Right lobe of liver (tissue), 6 donors: ENCODE measurements around the gene ZNF48. TPM values are rescaled to one million over a fixed set of nuclear protein-coding genes. Genes with fewer than 3 reads are reported as not detected.

ENCODE experiments used
- ATAC-seq, 4 donors: fragments of 200-7000 bp; cut with Tn5 transposase; one replicate each; pipeline ENCODE4 v1.9.1; 2020; ENCODE audit warnings: mild to moderate bottlenecking in 4 of 4, moderate library complexity in 4 of 4
- DNase-seq, 3 donors: peaks; one replicate each; pipeline ENCODE4 v3.0.0-alpha.2; 2020
- H3K27ac ChIP-seq, 3 donors: fragments of 200-600 bp; one replicate each; pipeline ENCODE4 v1.8.0; 2022
- H3K27me3 ChIP-seq, 2 donors: fragments of 200-600 bp; one replicate each; pipeline ENCODE4 v1.8.0; 2022
- H3K36me3 ChIP-seq, 4 donors: fragments of 200-600 bp; sonication (generic) in 1 of 4; one replicate each; pipeline versions ENCODE4 v1.5.1 to v1.8.0; 2017 to 2022; ENCODE audit warnings: control low read depth in 1 of 4
- H3K4me1 ChIP-seq, 4 donors: fragments of 200-600 bp; sonication (generic) in 1 of 4; one replicate each; pipeline versions ENCODE4 v1.5.1 to v1.8.0; 2017 to 2022; ENCODE audit warnings: control low read depth in 1 of 4
- H3K4me3 ChIP-seq, 3 donors: fragments of 200-600 bp; one replicate each; pipeline ENCODE4 v1.8.0; 2022
- H3K9me3 ChIP-seq, 4 donors: fragments of 200-600 bp; sonication (generic) in 1 of 4; one replicate each; pipeline versions ENCODE4 v1.5.1 to v1.8.0; 2017 to 2022; ENCODE audit warnings: control low read depth in 1 of 4
- CTCF ChIP-seq, 4 donors: fragments of 200-600 bp in 3 of 4; fragments of 450-650 bp in 1 of 4; IDR thresholded peaks; one replicate each; pipeline versions ENCODE4 v1.5.1 to v1.8.0; 2016 to 2022; ENCODE audit warnings: antibody characterized with exemption in 4 of 4, mild to moderate bottlenecking in 2 of 4
- POLR2A ChIP-seq: fragments of 450-650 bp; IDR thresholded peaks from one replicate; pipeline ENCODE4 v1.6.1; 2017; ENCODE audit warnings: antibody characterized with exemption, mild to moderate bottlenecking
- WGBS: methylation state at CpG from one replicate; pipeline ENCODE4 v1.1.6; 2018; ENCODE audit warnings: low coverage, low lambda C conversion rate; ENCODE audit not compliant: insufficient coverage; ENCODE audit errors: missing lambda C conversion rate; 5-methylcytosine and 5-hydroxymethylcytosine counted together
- intact Hi-C, 2 donors: fragments of 100-400 bp; cut with DNase I; formaldehyde crosslinking; loops; one replicate each; pipeline versions ENCODE4 v1.11.2 to v1.14.1; 2022
- total RNA-seq, 6 experiments: library from RNA; depleted of rRNA in 2 of 6; stranded (reverse); fragments of >200 nt in 2 of 6; fragmentation: NEBNext Ultra II Directional in 3 of 6; extraction: Animal tissue kit (Norgen Biotek cat#: 25700) in 3 of 6; gene quantifications; one replicate each; pipeline versions ENCODE4 v1.1.0 to v1.2.4, GENCODE V29; 2016 to 2023
- donor health status: DM: no; HTN: yes; CAD: no.
- donor health status: DM: no; HTN: no; CAD: no.
- donor health status: DM: no; HTN: no; CAD: no.
- donor health status: DM: no; HTN: yes; CAD: no.
- donor health status: DM: no; HTN: yes; CAD: no.

ZNF48 gene
- total RNA-seq, 6 experiments from 2014 or later: 2.9 to 4.3 (median 3.9) TPM

- DNase-seq (peak; percentile 97 to 98 (median 97)), ATAC-seq (peak; percentile 90 to 97 (median 94))
- H3K4me1 ChIP-seq: peaks cover 0 to 23% (median 10%) of the 10 kb centered on the region in 4 donors
- H3K27me3 ChIP-seq: no peaks in the 10 kb centered on the region
- TF ChIP-seq POLR2A (no peak), CTCF (IDR thresholded peaks at IDR 0.05) (peak in 1 of 4 donors; percentile 21)
- peak within 1 kb of the TSS; percentile 63 to 81 (median 67) for H3K27ac ChIP-seq
- H3K4me3 ChIP-seq: peak within 1 kb of the TSS; percentile 59 to 73 (median 70)
- H3K36me3 ChIP-seq: no peaks in the 10 kb centered on the region
- intact Hi-C loops: no loop called here
- H3K9me3 ChIP-seq: no peaks in the 10 kb centered on the region
- WGBS: 0% methylated on average over 10 of the region's 65 CpGs
Measured at GRCh38 chr16:30407102-30407803, 12.0 kb downstream of the ZNF48 start, which contains the start of gene ZNF771. TSS of gene ZNF771 (plus strand) at chr16:30407606. CDS start at chr16:30408054, 448 bp downstream.

- H3K27ac ChIP-seq: peak overlapping the region; percentile 63 to 81 (median 67)
- WGBS: 15% methylated on average over 9 of the region's 19 CpGs
- H3K4me1 ChIP-seq: peaks cover 0 to 21% (median 10%) of the 10 kb centered on the region in 4 donors
- intact Hi-C loops: no loop called here
- no peak for DNase-seq
- H3K27me3 ChIP-seq: no peaks in the 10 kb centered on the region
- no peaks in the 10 kb centered on the region for H3K36me3 ChIP-seq
- H3K4me3 ChIP-seq: peak overlapping the region; percentile 59 to 73 (median 70)
- H3K9me3 ChIP-seq: no peaks in the 10 kb centered on the region
- ATAC-seq: peak; percentile 5 to 36 (median 18)
- no peak for TF ChIP-seq CTCF (IDR thresholded peaks at IDR 0.05)
- TF ChIP-seq POLR2A: no peak
Measured at GRCh38 chr16:30407804-30408534, 12.7 kb downstream of the ZNF48 start.

GRCh38 chr16:30409125-30410060 lies 14.2 kb downstream of the ZNF48 start:
- WGBS: 38% methylated on average over 11 of the region's 15 CpGs
- peak; percentile 92 to 93 (median 92) for DNase-seq
- intact Hi-C loops: no loop called here
- Histone ChIP-seq H3K27ac (peak overlapping the region in 1 of 3 donors; percentile 45), H3K36me3 (peaks cover 0 to 6% (median 0%) of the 10 kb centered on the region in 4 donors), H3K4me3 (no peak overlapping the region), H3K4me1 (peaks cover 0 to 21% (median 10%) of the 10 kb centered on the region in 4 donors), H3K9me3 (no peaks in the 10 kb centered on the region), H3K27me3 (no peaks in the 10 kb centered on the region)
- peak; percentile 71 to 77 (median 74) for ATAC-seq
- TF ChIP-seq POLR2A: no peak
- peak; percentile 92 to 98 (median 96) for TF ChIP-seq CTCF (IDR thresholded peaks at IDR 0.05)
